ENCODE measurements around the gene POLDIP3.
A peak's percentile ranks its signal among the peaks of the same experiment; 100 is the strongest.
"Not testable (repeated sequence)": the region's sequence is repeated elsewhere in the genome, so short reads cannot be mapped to it uniquely, and the experiment has no call there.

POLDIP3 gene

DNA sequence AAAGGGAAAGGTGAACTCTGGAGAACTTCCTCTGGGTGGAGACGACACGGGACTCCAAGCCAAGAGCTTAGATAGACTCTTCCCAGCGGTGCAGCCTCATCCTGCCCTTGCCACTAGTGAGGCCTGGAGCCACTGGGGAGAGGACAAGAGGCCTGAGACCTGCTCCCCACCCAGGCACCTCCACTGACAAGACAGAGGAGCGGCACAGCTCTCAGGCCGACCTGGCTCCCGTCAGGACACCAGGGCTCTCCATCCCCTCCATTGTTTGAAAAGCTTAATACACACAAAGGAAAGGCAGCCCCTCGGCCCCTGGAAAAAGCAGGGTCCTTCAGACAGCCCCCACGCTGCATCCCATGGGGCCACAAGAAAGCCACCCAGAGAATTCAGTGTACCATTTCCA lies 29.6 kb downstream of the POLDIP3 start:
- WGBS (ENCODE audit: insufficient coverage, insufficient read length) = no CpG with 5 or more reads among the region's 8 CpGs

DNA sequence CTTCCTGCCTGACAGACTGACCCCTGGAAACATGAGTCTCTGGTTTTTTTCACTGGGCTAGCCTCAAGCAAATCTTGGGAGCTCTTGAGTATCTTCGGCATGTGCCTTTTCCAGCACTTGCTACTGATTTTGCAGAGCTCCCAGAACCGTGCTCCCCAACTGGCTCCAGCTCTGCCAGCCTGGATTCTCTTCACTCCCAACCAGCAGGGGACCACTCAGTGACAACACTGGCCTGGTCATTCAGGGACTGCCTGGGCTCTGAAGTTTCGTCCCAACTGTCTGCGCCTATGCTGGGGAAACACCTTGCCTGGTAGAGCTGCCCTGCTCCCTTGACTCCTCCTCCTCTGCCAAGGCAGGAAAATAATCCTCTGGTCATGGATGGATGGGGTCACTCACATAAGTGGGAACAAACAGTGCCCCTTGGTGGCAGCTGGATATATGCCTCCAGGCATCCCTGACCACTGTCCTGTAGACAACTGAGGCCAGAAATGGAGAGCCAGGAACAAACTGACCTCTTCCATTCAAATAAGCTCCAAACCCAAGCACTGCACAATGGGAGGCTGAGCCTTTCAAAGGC lies 30.2 kb downstream of the POLDIP3 start:
- Histone ChIP-seq H3K27me3 (ENCODE audit: control insufficient read depth, insufficient read depth, low read length) (no peaks in the 10 kb centered on the region), H3K27ac (ENCODE audit: low read length) (no peak overlapping the region), H3K9me3 (ENCODE audit: control insufficient read depth, insufficient read depth, low read length) (no peaks in the 10 kb centered on the region), H3K4me3 (ENCODE audit: low read length) (no peak overlapping the region), H3K4me1 (ENCODE audit: control insufficient read depth, insufficient read depth, low read length) (no peaks in the 10 kb centered on the region), H3K36me3 (ENCODE audit: control insufficient read depth, insufficient read depth, low read length) (peaks cover 30% of the 10 kb centered on the region)
- WGBS (ENCODE audit: insufficient coverage, insufficient read length) = no CpG with 5 or more reads among the region's 4 CpGs
- DNase-seq (ENCODE audit: low read depth, low spot score) = no peak

More for the DNA sequence above, 29.6 kb downstream of the POLDIP3 start:
- H3K27me3 ChIP-seq (ENCODE audit: control insufficient read depth, insufficient read depth, low read length) = no peaks in the 10 kb centered on the region
- peaks cover 32% of the 10 kb centered on the region for H3K36me3 ChIP-seq (ENCODE audit: control insufficient read depth, insufficient read depth, low read length)
- DNase-seq (ENCODE audit: low read depth, low spot score) = no peak
- H3K27ac ChIP-seq (ENCODE audit: low read length) = no peak overlapping the region
- no peaks in the 10 kb centered on the region for H3K4me1 ChIP-seq (ENCODE audit: control insufficient read depth, insufficient read depth, low read length)
- H3K4me3 ChIP-seq (ENCODE audit: low read length) = no peak overlapping the region
- H3K9me3 ChIP-seq (ENCODE audit: control insufficient read depth, insufficient read depth, low read length) = no peaks in the 10 kb centered on the region

DNA sequence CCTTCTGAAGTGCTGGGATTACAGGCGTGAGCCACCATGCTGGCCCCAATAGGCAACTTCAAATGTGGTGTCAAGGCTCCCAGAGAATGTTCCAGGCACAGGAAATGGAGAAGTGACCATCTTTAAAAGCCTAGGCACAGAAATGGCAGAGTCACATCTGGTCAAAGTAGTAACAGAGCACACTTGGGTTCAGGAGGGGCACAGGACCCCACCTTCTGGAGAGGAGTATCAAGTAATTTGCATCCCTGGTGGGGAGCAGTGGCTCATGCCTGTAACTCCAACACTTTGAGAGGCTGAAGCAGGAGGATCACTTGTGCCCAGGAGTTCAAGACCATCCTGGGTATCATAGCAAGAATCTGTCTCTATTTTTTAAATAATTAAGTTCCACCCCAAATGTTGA lies 31.7 kb downstream of the POLDIP3 start:
- no peak for DNase-seq (ENCODE audit: low read depth, low spot score)
- Histone ChIP-seq H3K4me1 (ENCODE audit: control insufficient read depth, insufficient read depth, low read length) (no peaks in the 10 kb centered on the region), H3K36me3 (ENCODE audit: control insufficient read depth, insufficient read depth, low read length) (peaks cover 34% of the 10 kb centered on the region), H3K4me3 (ENCODE audit: low read length) (no peak overlapping the region), H3K9me3 (ENCODE audit: control insufficient read depth, insufficient read depth, low read length) (no peaks in the 10 kb centered on the region), H3K27ac (ENCODE audit: low read length) (no peak overlapping the region), H3K27me3 (ENCODE audit: control insufficient read depth, insufficient read depth, low read length) (no peaks in the 10 kb centered on the region)
- no CpG with 5 or more reads among the region's 1 CpG for WGBS (ENCODE audit: insufficient coverage, insufficient read length)

DNA sequence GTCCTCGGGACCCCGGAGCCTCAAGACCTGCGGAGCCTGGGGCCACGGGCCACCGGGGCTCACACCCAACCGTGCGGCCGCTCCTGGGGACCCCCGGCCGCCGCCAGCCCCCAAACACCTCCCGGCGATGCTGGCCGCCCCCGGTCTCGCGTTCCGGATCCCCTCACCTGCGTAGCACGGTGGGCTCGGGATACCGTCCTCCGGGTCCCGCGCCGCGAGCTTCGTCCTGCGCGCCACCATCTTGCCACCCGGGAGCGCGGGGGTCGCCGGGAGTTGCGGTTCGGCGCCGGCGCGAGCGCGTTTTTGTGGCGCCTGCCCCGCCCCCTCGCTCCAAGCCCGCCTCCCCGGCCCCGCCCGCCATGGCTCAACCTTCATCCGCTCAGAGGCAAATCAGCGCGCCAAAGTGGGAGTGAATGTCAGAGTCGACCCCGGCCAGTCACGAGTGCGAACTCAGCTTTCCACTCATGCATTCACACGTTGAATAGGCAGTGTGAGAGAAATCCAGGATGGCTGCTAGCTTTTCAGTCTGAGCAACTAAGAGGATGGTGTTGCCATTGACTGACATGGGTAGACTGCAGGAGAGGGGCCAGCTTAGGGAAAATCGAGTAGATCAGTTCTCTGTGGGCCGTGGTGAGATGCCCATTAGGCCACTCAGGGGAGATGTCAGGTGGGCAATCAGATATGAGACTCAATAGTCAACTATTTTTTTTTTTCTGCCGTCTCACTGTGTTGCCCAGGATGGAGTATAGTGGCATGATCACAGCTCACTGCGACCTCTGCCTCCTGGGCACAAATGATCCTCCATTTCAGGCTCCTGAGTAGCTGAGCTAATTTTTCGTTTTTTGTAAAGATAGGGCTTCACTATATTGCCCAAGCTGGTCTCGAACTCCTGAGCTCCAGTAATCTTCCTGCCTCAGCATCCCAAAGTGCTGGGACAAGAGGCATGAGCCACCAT lies 32.6 kb downstream of the POLDIP3 start:
- Histone ChIP-seq H3K36me3 (ENCODE audit: control insufficient read depth, insufficient read depth, low read length) (peaks cover 30% of the 10 kb centered on the region), H3K4me1 (ENCODE audit: control insufficient read depth, insufficient read depth, low read length) (no peaks in the 10 kb centered on the region), H3K27me3 (ENCODE audit: control insufficient read depth, insufficient read depth, low read length) (no peaks in the 10 kb centered on the region), H3K9me3 (ENCODE audit: control insufficient read depth, insufficient read depth, low read length) (no peaks in the 10 kb centered on the region), H3K4me3 (ENCODE audit: low read length) (peak overlapping the region; percentile 92), H3K27ac (ENCODE audit: low read length) (no peak overlapping the region)
- no CpG with 5 or more reads among the region's 64 CpGs for WGBS (ENCODE audit: insufficient coverage, insufficient read length)
- peak; percentile 29 for DNase-seq (ENCODE audit: low read depth, low spot score)

DNA sequence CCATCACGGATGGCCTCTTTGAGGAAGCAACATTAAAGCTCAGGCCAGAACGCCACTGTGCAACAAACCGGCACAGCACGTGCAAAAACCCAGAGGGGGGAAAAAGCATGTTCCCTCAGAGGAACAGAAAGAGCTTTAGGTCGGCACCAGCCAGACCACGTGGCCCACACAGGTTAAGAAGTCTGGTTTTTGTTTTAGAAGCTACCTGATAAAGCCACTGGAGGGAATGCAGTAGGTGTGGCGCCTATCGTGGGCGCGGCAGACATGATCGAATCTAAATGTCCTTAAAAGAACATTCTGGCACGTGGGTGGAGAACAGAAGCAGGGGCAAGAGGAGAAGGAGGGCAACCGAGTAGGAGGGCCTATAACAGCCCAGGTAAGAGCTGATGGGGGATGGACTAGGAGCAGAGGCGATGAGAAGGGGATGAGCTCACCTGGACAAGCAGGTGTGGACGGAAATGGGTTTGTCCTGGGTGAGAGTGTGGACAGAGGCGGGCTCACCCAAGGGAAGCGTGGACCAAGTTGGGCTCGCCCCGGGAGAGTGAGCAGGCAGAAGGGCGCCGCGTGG lies 33.4 kb downstream of the POLDIP3 start:
- H3K4me3 ChIP-seq (ENCODE audit: low read length) = peak overlapping the region; percentile 92
- not testable (repeated sequence) for DNase-seq (ENCODE audit: low read depth, low spot score); H3K27ac ChIP-seq (ENCODE audit: low read length); H3K4me1 ChIP-seq (ENCODE audit: control insufficient read depth, insufficient read depth, low read length); H3K9me3 ChIP-seq (ENCODE audit: control insufficient read depth, insufficient read depth, low read length); H3K27me3 ChIP-seq (ENCODE audit: control insufficient read depth, insufficient read depth, low read length)
- H3K36me3 ChIP-seq (ENCODE audit: control insufficient read depth, insufficient read depth, low read length) = peaks cover 26% of the 10 kb centered on the region
- WGBS (ENCODE audit: insufficient coverage, insufficient read length) = no CpG with 5 or more reads among the region's 22 CpGs

DNA sequence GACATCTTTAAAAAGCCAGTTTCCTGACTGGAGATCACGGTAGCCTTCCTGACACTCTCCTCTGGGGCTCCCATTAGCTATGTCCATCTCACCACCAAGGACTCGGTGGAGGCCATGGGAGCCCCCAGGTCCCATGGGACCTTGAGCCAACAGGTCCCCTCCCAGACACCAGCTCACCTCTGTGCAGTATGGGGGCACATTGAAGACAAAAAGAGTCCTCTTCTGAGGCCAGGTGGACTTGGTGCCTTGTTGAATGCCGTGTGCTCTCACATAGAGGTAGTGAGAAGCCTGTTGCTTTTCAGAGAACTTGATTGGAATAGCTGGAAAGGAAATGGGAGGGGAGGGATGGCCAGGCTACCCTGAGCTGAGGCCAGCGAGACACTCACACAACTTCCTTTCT lies 34.6 kb downstream of the POLDIP3 start:
- not testable (repeated sequence) for H3K4me3 ChIP-seq (ENCODE audit: low read length); H3K4me1 ChIP-seq (ENCODE audit: control insufficient read depth, insufficient read depth, low read length); DNase-seq (ENCODE audit: low read depth, low spot score); H3K9me3 ChIP-seq (ENCODE audit: control insufficient read depth, insufficient read depth, low read length); H3K27ac ChIP-seq (ENCODE audit: low read length); H3K27me3 ChIP-seq (ENCODE audit: control insufficient read depth, insufficient read depth, low read length)
- H3K36me3 ChIP-seq (ENCODE audit: control insufficient read depth, insufficient read depth, low read length) = peaks cover 23% of the 10 kb centered on the region
- WGBS (ENCODE audit: insufficient coverage, insufficient read length) = no CpG with 5 or more reads among the region's 4 CpGs

DNA sequence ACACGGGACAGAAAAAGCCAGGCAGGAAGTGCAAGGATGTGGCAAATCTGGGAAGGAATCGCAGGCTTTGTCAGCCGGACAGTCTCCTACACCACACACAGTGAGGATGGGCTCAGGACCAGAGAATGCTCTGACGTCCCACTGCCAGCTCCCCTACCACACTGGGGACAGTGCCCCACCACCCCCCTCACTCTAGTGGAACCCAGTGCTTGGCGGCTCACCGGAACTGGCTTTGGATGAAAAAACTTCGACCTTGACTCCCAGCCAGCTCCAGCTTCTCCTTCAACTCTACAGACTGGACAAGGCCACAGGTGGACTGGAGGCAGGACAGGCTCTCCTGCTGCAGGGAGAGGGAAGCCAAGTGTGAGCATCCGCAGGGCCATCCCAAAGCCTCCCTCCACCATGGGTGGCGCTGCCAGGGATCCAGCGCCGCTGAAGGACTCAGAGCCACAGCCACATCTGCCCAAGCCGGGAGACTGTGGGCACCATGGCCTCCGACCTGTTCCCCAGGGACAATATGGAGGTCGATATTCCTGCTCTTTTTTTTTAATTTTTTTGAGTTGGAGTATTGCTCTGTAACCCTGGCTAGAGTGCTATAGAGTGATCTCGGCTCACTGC lies 37.0 kb downstream of the POLDIP3 start:
- peaks cover 19% of the 10 kb centered on the region for H3K36me3 ChIP-seq (ENCODE audit: control insufficient read depth, insufficient read depth, low read length)
- H3K27me3 ChIP-seq (ENCODE audit: control insufficient read depth, insufficient read depth, low read length) = no peaks in the 10 kb centered on the region
- no peak for DNase-seq (ENCODE audit: low read depth, low spot score)
- WGBS (ENCODE audit: insufficient coverage, insufficient read length) = no CpG with 5 or more reads among the region's 15 CpGs
- H3K9me3 ChIP-seq (ENCODE audit: control insufficient read depth, insufficient read depth, low read length) = no peaks in the 10 kb centered on the region
- H3K4me1 ChIP-seq (ENCODE audit: control insufficient read depth, insufficient read depth, low read length) = no peaks in the 10 kb centered on the region
- H3K4me3 ChIP-seq (ENCODE audit: low read length) = no peak overlapping the region
- no peak overlapping the region for H3K27ac ChIP-seq (ENCODE audit: low read length)

DNA sequence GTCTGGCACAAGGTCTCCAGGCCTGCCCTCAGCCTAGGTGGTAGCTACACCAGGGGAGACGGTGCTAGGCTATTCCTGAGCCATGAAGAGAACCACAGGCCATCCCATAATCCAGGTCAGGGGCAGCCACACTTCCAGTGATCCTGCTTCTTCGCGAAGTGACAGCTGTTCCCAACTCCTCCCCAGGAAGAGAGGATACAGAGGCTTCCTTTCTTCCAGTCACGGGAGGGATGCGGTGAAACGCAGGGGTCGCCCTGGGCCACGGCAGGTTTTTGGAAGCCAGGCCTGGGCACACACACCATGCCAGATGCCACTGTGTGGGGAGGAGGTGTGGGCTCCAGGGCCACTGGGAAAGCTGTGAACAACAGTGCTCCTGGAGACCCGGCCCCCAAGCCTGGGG lies 37.5 kb downstream of the POLDIP3 start:
- H3K4me1 ChIP-seq (ENCODE audit: control insufficient read depth, insufficient read depth, low read length); H3K9me3 ChIP-seq (ENCODE audit: control insufficient read depth, insufficient read depth, low read length); H3K27ac ChIP-seq (ENCODE audit: low read length); DNase-seq (ENCODE audit: low read depth, low spot score); H3K27me3 ChIP-seq (ENCODE audit: control insufficient read depth, insufficient read depth, low read length); H3K4me3 ChIP-seq (ENCODE audit: low read length): not testable (repeated sequence)
- no CpG with 5 or more reads among the region's 9 CpGs for WGBS (ENCODE audit: insufficient coverage, insufficient read length)
- H3K36me3 ChIP-seq (ENCODE audit: control insufficient read depth, insufficient read depth, low read length) = peaks cover 19% of the 10 kb centered on the region

DNA sequence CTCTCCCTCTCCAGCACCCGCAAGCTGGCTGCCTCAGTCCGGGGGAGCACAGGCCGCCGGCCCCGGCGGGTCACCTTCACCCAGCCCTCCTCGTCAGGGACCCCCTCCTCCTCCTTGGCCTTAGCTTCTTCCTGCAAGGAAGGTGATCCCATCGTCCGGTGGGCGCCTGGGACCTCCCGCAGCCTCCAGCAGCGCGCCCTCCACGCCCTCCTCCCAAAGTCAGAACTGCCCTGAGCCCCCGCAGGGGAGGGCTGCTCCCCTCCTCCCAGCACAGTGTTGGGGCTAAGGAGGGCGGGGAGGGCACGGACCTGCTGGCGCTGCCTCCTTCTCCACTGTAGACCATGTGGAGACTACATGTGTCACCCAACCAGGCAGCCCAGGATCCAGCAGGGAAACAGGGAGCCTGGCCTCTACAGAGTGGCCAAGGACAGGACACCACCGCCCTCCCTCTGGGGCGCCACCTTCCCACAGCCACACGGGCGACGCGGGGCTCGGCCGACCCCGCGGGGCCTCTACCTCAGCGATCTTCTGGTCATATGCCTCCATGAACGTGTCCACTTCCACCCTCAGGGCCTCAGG lies 38.6 kb downstream of the POLDIP3 start:
- H3K4me3 ChIP-seq (ENCODE audit: low read length); H3K27ac ChIP-seq (ENCODE audit: low read length); DNase-seq (ENCODE audit: low read depth, low spot score); H3K4me1 ChIP-seq (ENCODE audit: control insufficient read depth, insufficient read depth, low read length); H3K9me3 ChIP-seq (ENCODE audit: control insufficient read depth, insufficient read depth, low read length); H3K27me3 ChIP-seq (ENCODE audit: control insufficient read depth, insufficient read depth, low read length): not testable (repeated sequence)
- no CpG with 5 or more reads among the region's 30 CpGs for WGBS (ENCODE audit: insufficient coverage, insufficient read length)
- H3K36me3 ChIP-seq (ENCODE audit: control insufficient read depth, insufficient read depth, low read length) = peaks cover 23% of the 10 kb centered on the region

DNA sequence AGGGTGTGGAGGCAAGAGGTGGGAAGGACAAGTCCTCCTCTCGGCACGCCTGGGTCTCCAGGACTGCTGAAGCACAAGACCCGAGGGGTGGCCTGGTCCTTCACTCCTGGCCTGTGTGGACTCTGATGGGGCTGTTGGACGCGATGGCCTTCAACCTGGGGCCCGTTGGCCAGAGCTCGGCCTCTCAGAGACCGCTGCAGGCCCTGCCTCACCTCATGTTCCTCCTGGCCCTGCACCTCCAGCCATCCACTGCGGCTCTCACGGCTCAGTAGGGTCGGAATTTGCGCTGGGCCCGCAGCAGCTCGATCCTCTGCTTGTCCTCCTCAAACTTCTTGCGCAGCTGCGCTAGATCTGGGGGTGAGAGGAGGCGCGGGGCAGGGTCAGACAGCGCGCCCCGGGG lies 40.2 kb downstream of the POLDIP3 start:
- H3K9me3 ChIP-seq (ENCODE audit: control insufficient read depth, insufficient read depth, low read length); H3K4me1 ChIP-seq (ENCODE audit: control insufficient read depth, insufficient read depth, low read length); H3K27me3 ChIP-seq (ENCODE audit: control insufficient read depth, insufficient read depth, low read length); H3K4me3 ChIP-seq (ENCODE audit: low read length); H3K27ac ChIP-seq (ENCODE audit: low read length); DNase-seq (ENCODE audit: low read depth, low spot score): not testable (repeated sequence)
- no CpG with 5 or more reads among the region's 21 CpGs for WGBS (ENCODE audit: insufficient coverage, insufficient read length)
- peaks cover 23% of the 10 kb centered on the region for H3K36me3 ChIP-seq (ENCODE audit: control insufficient read depth, insufficient read depth, low read length)
